ENCODE results near the gene RNASE4.
"Not testable (repeated sequence)": the region's sequence is repeated elsewhere in the genome, so short reads cannot be mapped to it uniquely, and the experiment has no call there.

GRCh38 chr14:20642755-20643154, 41.6 kb upstream of the RNASE4 start:
- TF ChIP-seq, protein P1, sequence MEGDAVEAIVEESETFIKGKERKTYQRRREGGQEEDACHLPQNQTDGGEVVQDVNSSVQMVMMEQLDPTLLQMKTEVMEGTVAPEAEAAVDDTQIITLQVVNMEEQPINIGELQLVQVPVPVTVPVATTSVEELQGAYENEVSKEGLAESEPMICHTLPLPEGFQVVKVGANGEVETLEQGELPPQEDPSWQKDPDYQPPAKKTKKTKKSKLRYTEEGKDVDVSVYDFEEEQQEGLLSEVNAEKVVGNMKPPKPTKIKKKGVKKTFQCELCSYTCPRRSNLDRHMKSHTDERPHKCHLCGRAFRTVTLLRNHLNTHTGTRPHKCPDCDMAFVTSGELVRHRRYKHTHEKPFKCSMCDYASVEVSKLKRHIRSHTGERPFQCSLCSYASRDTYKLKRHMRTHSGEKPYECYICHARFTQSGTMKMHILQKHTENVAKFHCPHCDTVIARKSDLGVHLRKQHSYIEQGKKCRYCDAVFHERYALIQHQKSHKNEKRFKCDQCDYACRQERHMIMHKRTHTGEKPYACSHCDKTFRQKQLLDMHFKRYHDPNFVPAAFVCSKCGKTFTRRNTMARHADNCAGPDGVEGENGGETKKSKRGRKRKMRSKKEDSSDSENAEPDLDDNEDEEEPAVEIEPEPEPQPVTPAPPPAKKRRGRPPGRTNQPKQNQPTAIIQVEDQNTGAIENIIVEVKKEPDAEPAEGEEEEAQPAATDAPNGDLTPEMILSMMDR (IDR thresholded peaks at IDR 0.05): not testable (repeated sequence)
- TF ChIP-seq POLR2A (IDR thresholded peaks at IDR 0.05): not testable (repeated sequence)

All from Peyer's patch (tissue), 4 donors.